Breast epithelium (tissue), 4 donors: ENCODE results near the gene HTRA3. TPM values are rescaled to one million over a fixed set of nuclear protein-coding genes. Genes with fewer than 3 reads are reported as not detected.

Experiments
- DNase-seq, 2 donors: peaks; one replicate each; pipeline ENCODE4 v3.0.0-alpha.2; 2019; ENCODE audit warnings: low spot score in 2 of 2
- H3K27ac ChIP-seq, 2 donors: fragments of 200-600 bp; sonication (generic) in 1 of 2; one replicate each; pipeline ENCODE4 v1.5.1; 2016 to 2019; ENCODE audit warnings: mild to moderate bottlenecking in 1 of 2
- H3K27me3 ChIP-seq, 2 donors: fragments of 200-600 bp; sonication (generic) in 1 of 2; one replicate each; pipeline versions ENCODE4 v1.5.1 to v1.6.0; 2017 to 2019; ENCODE audit warnings: control low read depth in 1 of 2, mild to moderate bottlenecking in 1 of 2
- H3K36me3 ChIP-seq: fragments of 200-600 bp; one replicate; pipeline ENCODE4 v1.5.1; 2019
- H3K4me1 ChIP-seq, 2 donors: fragments of 200-600 bp; sonication (generic); one replicate each; pipeline ENCODE4 v1.5.1; 2016 to 2019; ENCODE audit warnings: control low read depth in 1 of 2
- H3K4me3 ChIP-seq, 3 donors: fragments of 200-600 bp; sonication (generic); 1 replicate in 2 of 3; 2 replicates in 1 of 3; pipeline ENCODE4 v1.5.1; 2016 to 2019; ENCODE audit warnings: mild to moderate bottlenecking in 3 of 3, moderate library complexity in 2 of 3
- H3K9me3 ChIP-seq, 2 donors: fragments of 200-600 bp; sonication (generic) in 1 of 2; one replicate each; pipeline ENCODE4 v1.5.1; 2016 to 2019; ENCODE audit warnings: control low read depth in 1 of 2
- CTCF ChIP-seq, 3 donors: fragments of 450-650 bp; IDR thresholded peaks; one replicate each; pipeline ENCODE4 v1.5.1; 2016 to 2017; ENCODE audit warnings: antibody characterized with exemption in 3 of 3, mild to moderate bottlenecking in 3 of 3, moderate library complexity in 3 of 3
- POLR2A ChIP-seq: fragments of 450-650 bp; IDR thresholded peaks from one replicate; pipeline ENCODE4 v1.6.1; 2016; ENCODE audit warnings: antibody characterized with exemption, mild to moderate bottlenecking, moderate library complexity
- POLR2AphosphoS5 ChIP-seq, 3 donors: sonication (generic); formaldehyde crosslinking; IDR thresholded peaks; one replicate each; pipeline ENCODE4 v1.6.1; 2017; ENCODE audit warnings: antibody characterized with exemption in 3 of 3
- intact Hi-C: fragments of 100-400 bp; cut with DNase I; formaldehyde crosslinking; loops from one replicate; pipeline ENCODE4 v1.15.1; 2023; ENCODE audit warnings: low total_unique reads
- total RNA-seq, 3 donors: library from RNA; depleted of rRNA; stranded (reverse); fragments of >200 nt; gene quantifications; one replicate each; pipeline ENCODE4 v1.1.0, GENCODE V29; 2016

HTRA3 gene
- total RNA-seq, 3 donors from 2014 or later = 8.5 to 53.9 (median 19.7) TPM

GRCh38 chr4:8329859-8330761 lies 60.6 kb downstream of the HTRA3 start:
- no peak overlapping the region for H3K27ac ChIP-seq
- peak in 1 of 2 donors; percentile 37 for DNase-seq

GRCh38 chr4:8330821-8331574 lies 61.4 kb downstream of the HTRA3 start:
- Histone ChIP-seq H3K27ac (no peak overlapping the region), H3K36me3 (no peaks in the 10 kb centered on the region), H3K9me3 (no peaks in the 10 kb centered on the region), H3K27me3 (no peaks in the 10 kb centered on the region), H3K4me3 (no peak overlapping the region), H3K4me1 (no peaks in the 10 kb centered on the region)
- intact Hi-C loops = no loop called here
- no peak for DNase-seq
- TF ChIP-seq POLR2AphosphoS5 (IDR thresholded peaks at IDR 0.05) = peak in 1 of 3 donors; percentile 53
- no peak for TF ChIP-seq CTCF (IDR thresholded peaks at IDR 0.05)

More at GRCh38 chr4:8329859-8330761, 60.6 kb downstream of the HTRA3 start:
- TF ChIP-seq POLR2A = no peak
- TF ChIP-seq CTCF (IDR thresholded peaks at IDR 0.05) = no peak
- no peak for TF ChIP-seq POLR2AphosphoS5 (IDR thresholded peaks at IDR 0.05)
- intact Hi-C loops = no loop called here
- Histone ChIP-seq H3K36me3 (no peaks in the 10 kb centered on the region), H3K27me3 (no peaks in the 10 kb centered on the region), H3K9me3 (no peaks in the 10 kb centered on the region), H3K4me1 (no peaks in the 10 kb centered on the region), H3K4me3 (no peak overlapping the region)

- Histone ChIP-seq H3K9me3 (no peaks in the 10 kb centered on the region), H3K36me3 (no peaks in the 10 kb centered on the region), H3K4me1 (no peaks in the 10 kb centered on the region), H3K27ac (no peak overlapping the region), H3K4me3 (no peak overlapping the region), H3K27me3 (no peaks in the 10 kb centered on the region)
- TF ChIP-seq POLR2A (no peak), CTCF (IDR thresholded peaks at IDR 0.05) (no peak), POLR2AphosphoS5 (IDR thresholded peaks at IDR 0.05) (no peak)
- peak in 1 of 2 donors; percentile 12 for DNase-seq
- intact Hi-C loops = no loop called here
These were observed 62.0 kb downstream of the HTRA3 start for GRCh38 chr4:8331575-8331955.

- no peaks in the 10 kb centered on the region for H3K9me3 ChIP-seq
- TF ChIP-seq POLR2AphosphoS5 (IDR thresholded peaks at IDR 0.05) (no peak), CTCF (IDR thresholded peaks at IDR 0.05) (no peak), POLR2A (no peak)
- no peak overlapping the region for H3K4me3 ChIP-seq
- no peaks in the 10 kb centered on the region for H3K27me3 ChIP-seq
- no peak overlapping the region for H3K27ac ChIP-seq
- peak in 1 of 2 donors; percentile 17 for DNase-seq
- H3K4me1 ChIP-seq = no peaks in the 10 kb centered on the region
- H3K36me3 ChIP-seq = no peaks in the 10 kb centered on the region
- intact Hi-C loops = no loop called here
These were observed 62.7 kb downstream of the HTRA3 start for GRCh38 chr4:8332038-8332857.
